Measurements from ENCODE around the gene AIG1.
"Not testable (repeated sequence)": the region's sequence is repeated elsewhere in the genome, so short reads cannot be mapped to it uniquely, and the experiment has no call there.

The AIG1 gene

GRCh38 chr6:143336446-143337152, 275.9 kb downstream of the AIG1 start:
- no peak for DNase-seq

DNA sequence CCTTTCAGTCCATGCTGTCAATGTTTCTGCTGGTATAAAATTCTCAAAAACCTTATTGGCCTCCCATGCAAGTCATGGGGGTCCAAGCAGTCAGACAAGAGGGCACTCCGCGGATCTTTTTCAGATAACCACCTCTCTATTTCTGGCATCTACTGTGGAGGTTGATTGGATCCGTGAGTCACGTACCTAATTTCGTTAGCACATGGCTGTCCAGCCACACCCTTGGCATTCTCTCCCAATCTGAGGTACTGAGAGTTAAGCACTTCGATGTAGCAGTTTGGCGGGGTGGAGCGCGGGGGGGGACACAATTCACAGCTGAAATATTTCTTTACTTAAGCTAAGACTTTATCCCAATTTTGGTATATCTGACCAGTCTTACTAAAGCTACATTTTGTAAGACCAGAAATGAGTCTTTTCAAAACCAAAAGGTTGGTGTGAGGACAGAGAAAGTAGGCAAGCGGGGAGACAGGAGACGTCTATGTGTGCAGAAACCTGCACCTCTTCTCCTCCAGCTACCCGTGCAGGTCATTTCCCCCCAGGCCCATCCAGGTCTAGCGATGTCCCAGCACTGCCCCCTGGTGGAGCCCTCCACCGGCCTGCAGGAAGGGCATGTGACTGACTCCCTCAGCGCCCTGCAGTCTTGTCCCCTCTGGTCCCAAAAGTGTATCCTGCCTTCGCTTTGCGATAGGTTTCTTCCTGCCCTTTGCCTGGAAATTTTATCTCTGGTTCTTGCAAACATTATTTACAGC, 276.7 kb downstream of the AIG1 start:
- DNase-seq, result peak; percentile 62

- no peak for DNase-seq
Observed at GRCh38 chr6:143339223-143339622, 278.5 kb downstream of the AIG1 start.

GRCh38 chr6:143345477-143345876, 284.8 kb downstream of the AIG1 start:
- DNase-seq, result not testable (repeated sequence)

- no peak for DNase-seq
Observed at GRCh38 chr6:143346004-143346403, 285.3 kb downstream of the AIG1 start.

GRCh38 chr6:143348531-143348930, 287.8 kb downstream of the AIG1 start:
- DNase-seq, result no peak

DNA sequence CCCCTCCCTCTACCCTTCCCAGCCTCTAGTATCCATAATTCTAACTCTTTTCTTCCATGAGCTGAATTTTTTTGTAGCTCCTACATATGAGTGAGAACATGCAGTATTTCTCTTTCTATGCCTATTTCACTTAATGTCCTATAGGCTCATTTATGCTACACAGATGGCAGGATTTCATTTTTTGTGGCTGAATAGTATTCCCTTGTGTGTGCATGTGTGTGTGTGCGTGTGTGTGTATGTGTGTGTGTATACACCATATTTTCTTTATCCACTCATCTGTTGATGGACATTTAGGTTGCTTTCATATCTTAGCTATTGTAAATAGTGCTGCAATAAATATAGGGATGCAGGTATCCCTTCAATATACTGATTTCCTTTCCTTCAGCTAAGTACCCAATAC, 288.8 kb downstream of the AIG1 start:
- DNase-seq, result no peak

- no peak for DNase-seq
Observed at GRCh38 chr6:143356101-143356880, 295.6 kb downstream of the AIG1 start.

DNA sequence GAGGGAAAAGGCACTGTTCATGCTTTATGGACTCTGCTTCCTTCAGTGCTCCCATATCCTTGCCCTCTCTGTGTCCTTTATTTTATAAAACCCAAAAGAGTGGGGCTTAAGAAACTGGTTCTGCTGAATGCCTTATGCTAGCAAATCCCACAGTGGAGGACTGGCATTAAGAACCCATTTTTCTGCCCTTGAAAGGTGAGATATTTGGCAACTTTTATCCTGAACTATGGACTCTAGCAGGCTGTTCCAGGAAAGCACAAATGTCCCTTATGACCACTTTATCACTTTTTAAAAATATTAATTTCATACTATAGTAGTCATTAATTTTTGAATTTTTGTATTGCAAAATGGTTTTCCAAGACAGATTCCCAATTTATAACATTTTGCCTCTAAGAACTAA, 296.5 kb downstream of the AIG1 start:
- no peak for DNase-seq

GRCh38 chr6:143357561-143358255, 297.0 kb downstream of the AIG1 start:
- DNase-seq, result no peak

DNA sequence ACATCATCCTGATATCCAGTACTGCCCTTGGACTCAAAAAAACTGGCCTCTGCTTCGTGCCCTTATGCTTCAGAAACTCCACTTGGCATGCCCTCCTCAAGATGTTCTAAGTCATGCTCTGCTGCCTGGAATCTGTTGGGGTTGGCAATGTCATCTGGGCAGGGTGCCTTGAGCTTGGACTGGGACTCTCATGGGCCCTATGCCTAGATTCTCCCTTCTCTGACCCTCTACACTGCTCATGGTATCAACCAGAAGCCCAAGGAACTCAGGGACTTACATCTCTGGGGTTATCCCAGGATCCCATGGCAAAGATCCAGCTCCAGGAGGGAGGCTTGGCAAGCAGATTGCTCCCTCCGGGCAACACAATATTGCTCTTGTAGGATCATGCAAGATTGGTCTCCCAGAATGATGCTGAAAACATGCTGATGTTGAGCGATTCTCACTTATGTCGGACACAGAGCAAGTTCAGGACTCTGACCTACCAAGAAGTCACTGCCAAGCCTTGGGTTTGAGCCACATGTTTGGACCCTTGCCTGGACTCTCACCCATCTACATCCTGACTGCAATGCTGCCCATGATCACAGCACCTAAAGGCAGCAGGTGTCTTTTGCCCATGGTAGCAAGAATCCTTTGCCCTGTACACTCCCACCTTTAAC, 301.0 kb downstream of the AIG1 start:
- no peak for DNase-seq

GRCh38 chr6:143362192-143362558, 301.5 kb downstream of the AIG1 start:
- DNase-seq, result no peak

GRCh38 chr6:143363299-143363698, 302.6 kb downstream of the AIG1 start:
- DNase-seq, result no peak

- no peak for DNase-seq
Observed at GRCh38 chr6:143368426-143368825, 307.7 kb downstream of the AIG1 start.

GRCh38 chr6:143369971-143370370, 309.3 kb downstream of the AIG1 start:
- DNase-seq, result no peak

- no peak for DNase-seq
Observed at GRCh38 chr6:143370812-143371370, 310.2 kb downstream of the AIG1 start.

- no peak for DNase-seq
Observed at GRCh38 chr6:143372199-143372882, 311.7 kb downstream of the AIG1 start.

- no peak for DNase-seq
Observed at GRCh38 chr6:143374014-143374413, 313.3 kb downstream of the AIG1 start.

GRCh38 chr6:143375022-143375585, 314.4 kb downstream of the AIG1 start:
- no peak for DNase-seq

DNA sequence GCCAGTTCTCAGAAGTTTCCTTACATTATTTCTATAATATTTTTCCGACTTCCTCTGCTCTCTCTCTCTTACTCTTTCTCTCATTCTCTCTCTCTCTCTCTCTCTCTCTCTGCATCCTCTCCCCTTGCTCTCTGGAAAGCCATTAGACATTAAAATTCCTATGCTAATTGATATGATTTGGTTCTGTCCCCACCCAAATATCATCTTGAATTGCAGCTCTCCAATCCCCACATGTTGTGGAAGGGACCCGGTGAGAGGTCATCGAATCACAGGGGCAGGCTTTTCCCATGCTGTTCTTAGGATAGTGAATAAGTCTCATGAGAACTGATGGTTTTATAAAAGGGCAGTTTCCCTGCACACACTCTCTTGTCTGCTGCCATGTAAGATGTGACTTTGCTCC, 315.7 kb downstream of the AIG1 start:
- DNase-seq, result no peak

GRCh38 chr6:143376861-143377260, 316.2 kb downstream of the AIG1 start:
- DNase-seq, result no peak
